Testis (tissue), 2 donors: ENCODE results near the gene RASGEF1B.

Source experiments
- POLR2A ChIP-seq: fragments of 450-650 bp; IDR thresholded peaks from one replicate; pipeline ENCODE4 v1.6.1; 2017; ENCODE audit warnings: antibody characterized with exemption, mild to moderate bottlenecking, moderate library complexity
- TF ChIP-seq, protein P1 (sequence below), 3 experiments: fragments of 450-650 bp in 2 of 3; fragments of 200-600 bp in 1 of 3; sonication (generic) in 1 of 3; IDR thresholded peaks; one replicate each; pipeline ENCODE4 v1.5.1; 2016 to 2019; ENCODE audit warnings: antibody characterized with exemption in 3 of 3, mild to moderate bottlenecking in 2 of 3, moderate library complexity in 1 of 3

DNA sequence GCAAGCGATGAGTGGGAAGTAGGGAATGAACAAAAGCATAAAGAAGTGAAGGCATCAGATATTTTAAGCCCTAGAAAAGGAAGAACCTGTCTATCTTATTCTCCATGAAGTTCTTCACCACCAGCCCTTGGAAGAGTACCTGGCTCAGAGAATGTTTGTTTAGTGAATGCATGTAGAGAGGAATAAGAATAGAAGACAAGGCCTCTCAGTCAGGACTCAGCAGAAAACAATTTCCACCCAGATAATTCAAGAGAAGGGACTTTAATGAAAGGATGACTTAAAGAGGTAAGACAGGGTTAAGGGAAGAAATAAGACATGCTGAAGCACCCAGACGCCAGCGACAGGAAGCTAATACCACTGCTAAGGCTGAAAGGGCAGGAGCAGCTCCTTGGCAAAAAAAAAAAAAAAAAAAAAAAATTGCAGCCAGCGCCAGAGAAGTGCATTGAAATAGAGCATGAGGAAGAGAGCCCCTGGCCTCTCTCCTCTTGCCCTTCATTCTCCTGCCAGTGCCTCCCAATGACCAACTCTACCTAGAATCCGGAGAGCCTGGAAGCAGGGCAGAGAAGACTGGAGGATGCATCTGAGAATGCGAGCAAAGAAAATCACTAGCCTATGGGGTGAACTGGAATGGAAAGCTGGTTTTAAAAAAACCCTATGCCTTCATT lies 47.2 kb upstream of the RASGEF1B start:
- TF ChIP-seq, protein P1, sequence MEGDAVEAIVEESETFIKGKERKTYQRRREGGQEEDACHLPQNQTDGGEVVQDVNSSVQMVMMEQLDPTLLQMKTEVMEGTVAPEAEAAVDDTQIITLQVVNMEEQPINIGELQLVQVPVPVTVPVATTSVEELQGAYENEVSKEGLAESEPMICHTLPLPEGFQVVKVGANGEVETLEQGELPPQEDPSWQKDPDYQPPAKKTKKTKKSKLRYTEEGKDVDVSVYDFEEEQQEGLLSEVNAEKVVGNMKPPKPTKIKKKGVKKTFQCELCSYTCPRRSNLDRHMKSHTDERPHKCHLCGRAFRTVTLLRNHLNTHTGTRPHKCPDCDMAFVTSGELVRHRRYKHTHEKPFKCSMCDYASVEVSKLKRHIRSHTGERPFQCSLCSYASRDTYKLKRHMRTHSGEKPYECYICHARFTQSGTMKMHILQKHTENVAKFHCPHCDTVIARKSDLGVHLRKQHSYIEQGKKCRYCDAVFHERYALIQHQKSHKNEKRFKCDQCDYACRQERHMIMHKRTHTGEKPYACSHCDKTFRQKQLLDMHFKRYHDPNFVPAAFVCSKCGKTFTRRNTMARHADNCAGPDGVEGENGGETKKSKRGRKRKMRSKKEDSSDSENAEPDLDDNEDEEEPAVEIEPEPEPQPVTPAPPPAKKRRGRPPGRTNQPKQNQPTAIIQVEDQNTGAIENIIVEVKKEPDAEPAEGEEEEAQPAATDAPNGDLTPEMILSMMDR (IDR thresholded peaks at IDR 0.05): no peak
- TF ChIP-seq POLR2A: no peak
